Measurements from ENCODE around the gene GUCA2A. TPM values are rescaled to one million over a fixed set of nuclear protein-coding genes. Genes with fewer than 3 reads are reported as not detected.

Gene GUCA2A
- total and polyA plus RNA-seq, 2 of the 13 experiments (the other 11 are each of a cell fraction or from before 2014, with no cell fraction given) = not detected

GRCh38 chr1:42146626-42147320 is 17.8 kb downstream of the GUCA2A start (continued):
- no peak for TF ChIP-seq CBX5 (CRISPR knock-in tag; IDR thresholded peaks at IDR 0.05; ENCODE audit: borderline replicate concordance)
- TF ChIP-seq MLX (CRISPR knock-in tag; IDR thresholded peaks at IDR 0.05) = no peak
- no peak for TF ChIP-seq ZBTB49 (CRISPR knock-in tag; IDR thresholded peaks at IDR 0.05; ENCODE audit: borderline replicate concordance)
- TF ChIP-seq NRL (CRISPR knock-in tag; IDR thresholded peaks at IDR 0.05; ENCODE audit: borderline replicate concordance) = no peak
- TF ChIP-seq CBX2 (IDR thresholded peaks at IDR 0.05; ENCODE audit: low read depth, low read length) = no peak
- TF ChIP-seq CBX2 (CRISPR knock-in tag; IDR thresholded peaks at IDR 0.05; ENCODE audit: low read depth) = no peak
- no peak for TF ChIP-seq DPF2 (CRISPR knock-in tag; IDR thresholded peaks at IDR 0.05; ENCODE audit: borderline replicate concordance, low read depth)
- TF ChIP-seq TRIM22 (IDR thresholded peaks at IDR 0.05) = no peak
- TF ChIP-seq CERS6 (CRISPR knock-in tag; IDR thresholded peaks at IDR 0.05) = no peak
- TF ChIP-seq ZNF788 (CRISPR knock-in tag; IDR thresholded peaks at IDR 0.05; ENCODE audit: borderline replicate concordance) = no peak
- no peak for TF ChIP-seq ZFP36L2 (CRISPR knock-in tag; IDR thresholded peaks at IDR 0.05)
- TF ChIP-seq ZNF772 (CRISPR knock-in tag; IDR thresholded peaks at IDR 0.05) = no peak
- TF ChIP-seq KDM3A (CRISPR knock-in tag; IDR thresholded peaks at IDR 0.05; ENCODE audit: low read depth) = no peak
- TF ChIP-seq POGZ (CRISPR knock-in tag; IDR thresholded peaks at IDR 0.05) = no peak
- TF ChIP-seq PBX2 (CRISPR knock-in tag; IDR thresholded peaks at IDR 0.05) = no peak
- TF ChIP-seq ZNF468 (CRISPR knock-in tag; IDR thresholded peaks at IDR 0.05) = no peak
- TF ChIP-seq RBFOX2 (IDR thresholded peaks at IDR 0.05; ENCODE audit: low read depth, low read length) = no peak
- TF ChIP-seq ZNF777 (CRISPR knock-in tag; IDR thresholded peaks at IDR 0.05) = no peak
- TF ChIP-seq ZBTB14 (CRISPR knock-in tag; IDR thresholded peaks at IDR 0.05) = no peak
- TF ChIP-seq E2F5 (CRISPR knock-in tag; conservative IDR thresholded peaks at IDR 0.05) = no peak

All from HepG2 (cell line).